ENCODE results near the gene ETFBKMT.
"Not testable (repeated sequence)": the region's sequence is repeated elsewhere in the genome, so short reads cannot be mapped to it uniquely, and the experiment has no call there.

ETFBKMT gene

GRCh38 chr12:31672521-31672920 is 13.0 kb downstream of the ETFBKMT start:
- no peak for TF ChIP-seq CTCF (IDR thresholded peaks at IDR 0.05; ENCODE audit: low read length, missing control alignments)
- H3K4me3 ChIP-seq (replicated peaks; ENCODE audit: low read depth, low read length), result no peak overlapping the region
- DNase-seq (ENCODE audit: low read depth), result no peak

DNA sequence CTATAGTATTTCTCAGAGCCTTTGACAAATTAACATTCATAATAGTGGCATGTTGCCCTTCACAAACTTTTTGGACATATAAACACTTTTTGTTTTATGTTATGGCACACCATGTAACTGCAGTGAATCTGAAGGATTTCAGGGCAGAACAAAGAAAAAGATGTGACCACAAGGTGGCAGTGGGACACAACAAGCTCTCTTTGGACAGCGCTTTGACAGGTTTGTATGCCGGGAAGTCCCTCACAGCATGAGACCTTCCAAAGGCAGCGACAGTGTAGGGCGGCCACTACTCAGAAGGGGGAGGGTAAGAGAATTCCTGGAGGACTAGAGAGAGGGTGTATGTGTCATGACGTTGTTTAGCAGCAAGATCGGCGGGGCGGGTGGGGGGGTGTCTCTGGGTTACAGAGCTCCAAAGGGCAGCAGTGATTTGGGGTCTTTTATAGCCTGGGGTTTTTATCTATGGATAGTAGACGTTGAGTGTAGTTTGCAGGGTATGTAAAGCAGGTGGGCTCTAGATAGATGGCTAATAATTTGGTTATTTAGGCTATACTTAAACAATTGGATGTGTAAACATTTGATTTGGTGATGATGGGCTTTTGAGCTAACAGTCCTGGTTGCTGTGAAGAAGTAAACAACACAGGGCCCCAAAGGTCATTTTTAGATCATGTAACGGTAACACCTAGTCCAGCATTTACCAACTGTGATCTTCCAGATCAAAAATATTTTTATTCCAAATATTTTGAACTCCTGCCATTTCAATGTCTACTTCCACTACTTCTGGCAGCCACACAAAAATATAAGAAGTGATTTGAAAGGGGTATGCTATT is 22.9 kb downstream of the ETFBKMT start:
- peak; percentile 83 for TF ChIP-seq CTCF (IDR thresholded peaks at IDR 0.05; ENCODE audit: low read length, missing control alignments)
- peak; percentile 93 for DNase-seq (ENCODE audit: low read depth)
- H3K4me3 ChIP-seq (replicated peaks; ENCODE audit: low read depth, low read length), result no peak overlapping the region

DNA sequence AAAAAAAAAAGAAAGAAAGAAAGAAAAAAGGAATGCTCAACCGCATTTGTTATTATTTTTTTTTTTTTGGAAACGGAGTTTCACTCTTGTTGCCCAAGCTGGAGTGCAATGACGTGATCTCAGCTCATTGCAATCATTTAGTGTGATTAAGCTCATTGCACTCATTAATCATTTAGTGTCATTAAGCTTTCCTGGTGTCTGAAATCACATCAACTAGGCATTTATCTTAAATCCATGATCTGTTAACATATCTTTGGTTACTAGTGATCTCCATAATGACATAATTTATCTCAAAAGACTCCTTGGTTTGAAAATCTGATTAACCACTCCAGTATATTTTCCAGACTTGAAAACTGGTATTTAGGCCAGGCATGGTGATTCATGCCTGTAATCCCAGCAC is 26.3 kb downstream of the ETFBKMT start:
- no peak for TF ChIP-seq CTCF (IDR thresholded peaks at IDR 0.05; ENCODE audit: low read length, missing control alignments)
- H3K4me3 ChIP-seq (replicated peaks; ENCODE audit: low read depth, low read length), result no peak overlapping the region
- DNase-seq (ENCODE audit: low read depth), result no peak

GRCh38 chr12:31687101-31687527 is 27.6 kb downstream of the ETFBKMT start:
- TF ChIP-seq CTCF (IDR thresholded peaks at IDR 0.05; ENCODE audit: low read length, missing control alignments), result no peak
- no peak overlapping the region for H3K4me3 ChIP-seq (replicated peaks; ENCODE audit: low read depth, low read length)
- no peak for DNase-seq (ENCODE audit: low read depth)

DNA sequence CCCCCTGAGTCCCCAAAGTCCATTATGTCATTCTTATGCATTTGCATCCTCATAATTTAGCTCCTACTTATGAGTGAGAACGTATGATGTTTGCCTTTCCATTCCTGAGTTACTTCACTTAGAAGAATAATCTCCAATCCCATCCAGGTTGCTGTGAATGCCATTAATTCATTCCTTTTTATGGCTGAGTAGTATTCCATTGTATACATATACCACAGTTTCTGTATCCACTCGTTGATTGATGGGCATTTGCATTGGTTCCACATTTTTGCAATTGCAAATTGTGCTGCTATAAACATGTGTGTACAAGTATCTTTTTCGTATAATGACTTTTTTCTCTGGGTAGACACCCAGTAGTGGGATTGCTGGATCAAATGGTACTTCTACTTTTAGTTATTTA is 30.4 kb downstream of the ETFBKMT start:
- not testable (repeated sequence) for DNase-seq (ENCODE audit: low read depth); H3K4me3 ChIP-seq (replicated peaks; ENCODE audit: low read depth, low read length)

- H3K4me3 ChIP-seq (replicated peaks; ENCODE audit: low read depth, low read length), result no peak overlapping the region
- TF ChIP-seq CTCF (IDR thresholded peaks at IDR 0.05; ENCODE audit: low read length, missing control alignments), result peak; percentile 39
- DNase-seq (ENCODE audit: low read depth), result peak; percentile 46
These were observed 42.6 kb downstream of the ETFBKMT start for GRCh38 chr12:31702047-31702446.

DNA sequence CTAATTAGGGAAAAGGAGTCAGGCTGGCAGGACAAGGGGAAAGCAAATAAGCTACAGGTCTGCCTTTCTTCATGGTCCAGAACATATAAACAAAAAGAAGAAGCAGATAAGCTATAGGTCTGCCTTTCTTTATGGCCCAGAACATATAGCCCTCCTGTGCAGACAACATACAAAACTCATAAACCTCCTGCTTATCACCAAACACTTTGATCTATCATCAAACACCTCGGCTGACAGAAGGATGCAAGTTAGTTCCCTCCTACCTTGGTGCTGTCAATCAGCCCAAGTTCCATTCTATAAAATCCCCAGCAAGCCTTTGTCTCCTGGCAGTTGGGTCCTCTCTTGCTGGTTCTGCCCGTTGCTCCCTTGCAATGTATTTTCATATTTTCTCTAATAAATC is 46.1 kb downstream of the ETFBKMT start:
- H3K4me3 ChIP-seq (replicated peaks; ENCODE audit: low read depth, low read length), result no peak overlapping the region
- TF ChIP-seq CTCF (IDR thresholded peaks at IDR 0.05; ENCODE audit: low read length, missing control alignments), result no peak
- no peak for DNase-seq (ENCODE audit: low read depth)

GRCh38 chr12:31708118-31708517 is 48.6 kb downstream of the ETFBKMT start:
- DNase-seq (ENCODE audit: low read depth); H3K4me3 ChIP-seq (replicated peaks; ENCODE audit: low read depth, low read length): not testable (repeated sequence)

All from fibroblast of pulmonary artery (primary cell).